A673 (cell line): ENCODE measurements around the gene ALG14. TPM values are rescaled to one million over a fixed set of nuclear protein-coding genes. Genes with fewer than 3 reads are reported as not detected.
"Not testable (repeated sequence)": the region's sequence is repeated elsewhere in the genome, so short reads cannot be mapped to it uniquely, and the experiment has no call there.

ENCODE experiments used
- BruUV-seq: library from RNA; stranded (reverse); fragments of 400-500 nt; replicated peaks from 2 replicates; lab custom pipeline; 2021; lab: Mats Ljungman, UMichigan
- CTCF ChIA-PET: fragments of 300-600 bp; sonication (Branson Sonifier 250); formaldehyde crosslinking; loops from one replicate; lab custom pipeline; 2022; ENCODE audit warnings: antibody characterized with exemption; lab: Charles Lee
- POLR2A ChIA-PET: fragments of 300-600 bp; sonication (Branson Sonifier 250); formaldehyde crosslinking; loops from one replicate; lab custom pipeline; 2022; ENCODE audit warnings: antibody characterized with exemption; ENCODE audit not compliant: low non-redundant PET; lab: Charles Lee
- DNase-seq: peaks from one replicate; pipeline ENCODE4 v3.0.0-alpha.2; 2015; ENCODE audit warnings: low spot score
- H3K27ac ChIP-seq: fragments of 200-600 bp; sonication (generic); 2 replicates; pipeline ENCODE4 v1.5.1; 2016; ENCODE audit warnings: mixed run types, low read depth, mild to moderate bottlenecking, mixed read lengths, antibody characterized with exemption, low read length; ENCODE audit not compliant: poor library complexity, severe bottlenecking
- H3K27me3 ChIP-seq: fragments of 200-600 bp; sonication (generic); replicated peaks from 2 replicates; pipeline ENCODE4 v1.6.1; 2017; ENCODE audit warnings: mixed run types, low read depth, mild to moderate bottlenecking, mixed read lengths, antibody characterized with exemption, low read length; ENCODE audit not compliant: insufficient read depth, poor library complexity
- H3K36me3 ChIP-seq: fragments of 200-600 bp; sonication (generic); 2 replicates; pipeline ENCODE4 v1.6.1; 2016; ENCODE audit warnings: mixed run types, mild to moderate bottlenecking, mixed read lengths, antibody characterized with exemption, low read length; ENCODE audit not compliant: insufficient read depth, poor library complexity, severe bottlenecking
- H3K4me1 ChIP-seq: fragments of 200-600 bp; sonication (generic); 2 replicates; pipeline ENCODE4 v1.6.1; 2017; ENCODE audit warnings: mixed run types, mild to moderate bottlenecking, mixed read lengths, antibody characterized with exemption, low read length; ENCODE audit not compliant: insufficient read depth, poor library complexity, severe bottlenecking
- H3K4me3 ChIP-seq: fragments of 200-600 bp; sonication (generic); 2 replicates; pipeline ENCODE4 v1.5.1; 2016; ENCODE audit warnings: low read depth, mixed run types, mild to moderate bottlenecking, mixed read lengths, low read length; ENCODE audit not compliant: poor library complexity, severe bottlenecking
- H3K9me3 ChIP-seq: fragments of 200-600 bp; sonication (generic); 2 replicates; pipeline ENCODE4 v1.6.1; 2016; ENCODE audit warnings: mixed run types, low read depth, mild to moderate bottlenecking, mixed read lengths, antibody characterized with exemption, low read length; ENCODE audit not compliant: poor library complexity, severe bottlenecking
- EZH2 ChIP-seq: fragments of 200-600 bp; sonication (generic); IDR thresholded peaks from 2 replicates; pipeline ENCODE4 v1.6.1; 2017; ENCODE audit warnings: borderline replicate concordance, low read depth, mild to moderate bottlenecking, mixed read lengths, antibody characterized with exemption, low read length; ENCODE audit not compliant: poor library complexity, severe bottlenecking
- intact Hi-C: fragments of 100-400 bp; cut with micrococcal nuclease; formaldehyde crosslinking; loops from one replicate; pipeline ENCODE4 v1.10.0; 2022; ENCODE audit not compliant: unreplicated experiment
- total RNA-seq: library from RNA; stranded (reverse); gene quantifications from 2 replicates; pipeline ENCODE4 v1.2.3, GENCODE V29; 2021
- TF ChIP-seq, protein P1 (sequence below): fragments of 300-800, 200-600 bp; sonication (generic); conservative IDR thresholded peaks from 2 replicates; pipeline ENCODE4 v1.5.1; 2017; ENCODE audit warnings: low read depth, mild to moderate bottlenecking, antibody characterized with exemption, low read length, moderate library complexity, mixed read lengths

Gene ALG14
- total RNA-seq, 1 experiment from 2014 or later = 11.3 TPM

DNA sequence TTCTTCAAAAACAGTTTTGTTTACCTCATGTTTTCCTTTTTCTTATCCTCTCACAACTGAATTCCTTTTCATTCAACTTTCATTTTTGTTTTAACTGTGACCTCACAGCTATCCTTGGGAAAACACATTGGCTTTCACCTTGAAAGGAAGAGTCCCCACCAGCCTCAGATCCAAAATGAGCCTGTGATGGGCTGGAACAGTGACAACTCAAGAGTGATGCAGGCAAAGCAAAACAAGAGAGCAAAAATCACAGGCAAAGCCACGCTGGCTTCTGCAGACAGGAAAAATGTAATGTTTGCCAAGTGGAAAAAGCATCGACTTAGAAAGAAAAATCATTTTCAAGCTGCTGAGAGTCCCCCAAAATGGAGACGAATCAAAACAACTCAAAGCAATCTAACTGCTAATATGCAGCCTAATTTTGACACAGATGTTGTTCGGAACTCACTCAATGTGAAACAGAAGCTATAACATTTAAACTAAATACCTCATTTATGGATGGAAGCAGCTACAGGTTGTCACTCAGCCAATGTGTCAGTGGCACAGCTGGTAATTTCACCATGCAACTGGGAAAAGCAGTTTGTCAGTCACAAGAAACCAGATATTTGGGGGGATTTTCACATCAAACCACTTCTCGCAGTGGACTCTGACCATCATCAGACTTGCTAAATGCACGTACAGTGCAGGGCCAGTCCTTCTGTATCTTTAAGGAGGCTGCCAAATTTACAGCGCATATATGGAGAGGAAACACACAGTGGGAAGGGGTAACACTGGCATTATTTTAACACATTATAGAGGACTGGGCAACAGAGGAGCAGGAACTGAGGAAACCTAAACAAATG, 50.7 kb downstream of the ALG14 start:
- ChIA-PET CTCF (no interaction called here), POLR2A (no interaction called here)
- no peak for DNase-seq
- no peak overlapping the region for H3K27ac ChIP-seq
- no TSS peak for BruUV-seq
- intact Hi-C loops = loop anchor here (5.0 kb wide), 1 partner anchor 95 kb away; the partner anchor contains the start of gene CNN3
- H3K36me3 ChIP-seq = peaks cover 8% of the 10 kb centered on the region
- H3K4me3 ChIP-seq = no peak overlapping the region
- peaks cover 4% of the 10 kb centered on the region for H3K9me3 ChIP-seq
- H3K4me1 ChIP-seq = peaks cover 31% of the 10 kb centered on the region
- H3K27me3 ChIP-seq = no peaks in the 10 kb centered on the region
- TF ChIP-seq, protein P1, sequence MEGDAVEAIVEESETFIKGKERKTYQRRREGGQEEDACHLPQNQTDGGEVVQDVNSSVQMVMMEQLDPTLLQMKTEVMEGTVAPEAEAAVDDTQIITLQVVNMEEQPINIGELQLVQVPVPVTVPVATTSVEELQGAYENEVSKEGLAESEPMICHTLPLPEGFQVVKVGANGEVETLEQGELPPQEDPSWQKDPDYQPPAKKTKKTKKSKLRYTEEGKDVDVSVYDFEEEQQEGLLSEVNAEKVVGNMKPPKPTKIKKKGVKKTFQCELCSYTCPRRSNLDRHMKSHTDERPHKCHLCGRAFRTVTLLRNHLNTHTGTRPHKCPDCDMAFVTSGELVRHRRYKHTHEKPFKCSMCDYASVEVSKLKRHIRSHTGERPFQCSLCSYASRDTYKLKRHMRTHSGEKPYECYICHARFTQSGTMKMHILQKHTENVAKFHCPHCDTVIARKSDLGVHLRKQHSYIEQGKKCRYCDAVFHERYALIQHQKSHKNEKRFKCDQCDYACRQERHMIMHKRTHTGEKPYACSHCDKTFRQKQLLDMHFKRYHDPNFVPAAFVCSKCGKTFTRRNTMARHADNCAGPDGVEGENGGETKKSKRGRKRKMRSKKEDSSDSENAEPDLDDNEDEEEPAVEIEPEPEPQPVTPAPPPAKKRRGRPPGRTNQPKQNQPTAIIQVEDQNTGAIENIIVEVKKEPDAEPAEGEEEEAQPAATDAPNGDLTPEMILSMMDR = no peak
- TF ChIP-seq EZH2 = no peak

DNA sequence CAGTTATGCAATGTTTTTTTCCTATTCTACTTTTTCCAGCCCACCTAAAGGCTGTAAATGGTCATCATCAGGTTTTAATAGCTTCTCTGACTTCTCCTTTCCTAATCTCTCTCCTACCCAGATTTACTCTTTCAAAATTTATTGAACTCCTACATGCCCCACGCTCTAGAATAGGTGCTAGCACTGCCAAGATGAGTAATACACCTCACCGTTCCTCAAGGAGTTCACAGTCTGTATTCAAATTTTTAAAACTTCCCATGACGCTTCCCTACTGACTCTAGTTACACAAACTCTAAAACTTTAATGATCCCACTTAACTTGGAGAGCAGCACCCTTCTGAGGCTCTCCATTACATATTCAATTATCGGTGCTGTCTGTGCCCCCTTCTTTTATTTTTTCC, 51.6 kb downstream of the ALG14 start:
- Histone ChIP-seq H3K9me3 (peaks cover 4% of the 10 kb centered on the region), H3K36me3 (peaks cover 8% of the 10 kb centered on the region), H3K27ac (no peak overlapping the region), H3K4me1 (peaks cover 31% of the 10 kb centered on the region), H3K27me3 (no peaks in the 10 kb centered on the region), H3K4me3 (no peak overlapping the region)
- ChIA-PET POLR2A (no interaction called here), CTCF (no interaction called here)
- TF ChIP-seq, protein P1 = no peak
- no peak for TF ChIP-seq EZH2
- intact Hi-C loops = loop anchor here (5.0 kb wide), 1 partner anchor 94 kb away; the partner anchor contains the start of gene CNN3
- DNase-seq = no peak
- no TSS peak for BruUV-seq

DNA sequence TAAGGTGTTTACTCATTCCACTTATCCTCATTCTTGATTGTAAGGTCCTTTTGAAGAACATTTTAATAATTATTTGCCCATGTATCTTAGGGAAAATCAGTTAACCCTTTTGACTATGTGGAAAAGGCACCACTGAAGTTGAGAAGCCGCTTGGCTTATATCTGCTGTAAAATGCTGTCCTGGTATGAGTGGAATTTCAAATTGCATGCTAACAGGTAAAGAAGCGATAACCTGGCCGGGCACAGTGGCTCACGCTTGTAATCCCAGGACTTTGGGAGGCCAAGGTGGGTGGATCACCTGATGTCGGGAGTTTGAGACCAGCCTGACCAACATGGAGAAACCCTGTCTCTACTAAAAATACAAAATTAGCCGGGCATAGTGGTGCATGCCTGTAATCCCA, 53.3 kb downstream of the ALG14 start:
- H3K27me3 ChIP-seq, H3K4me3 ChIP-seq, BruUV-seq, DNase-seq, intact Hi-C loops, H3K9me3 ChIP-seq, H3K36me3 ChIP-seq, H3K27ac ChIP-seq: not testable (repeated sequence)
- H3K4me1 ChIP-seq = peaks cover 31% of the 10 kb centered on the region
- POLR2A ChIA-PET = interaction anchor here (0.6 kb wide), 1 partner anchor 10 kb away, joined by 3 read pairs; no protein-coding TSS in a partner anchor
- CTCF ChIA-PET = interaction anchor here (0.6 to 1.3 kb wide), 2 partner anchors 165 to 1109 kb away, joined by 4 read pairs; no protein-coding TSS in a partner anchor
